Neural crest cell (in vitro differentiated cells): ENCODE measurements around the gene TBXAS1. TPM values are rescaled to one million over a fixed set of nuclear protein-coding genes. Genes with fewer than 3 reads are reported as not detected.

Experiments used
- DNase-seq: peaks from one replicate; pipeline ENCODE4 v3.0.0; 2021; ENCODE audit warnings: low read depth, mixed read lengths, low spot score
- H3K27ac Mint-ChIP-seq: one replicate; pipeline ENCODE4 v1.8.0; 2021; ENCODE audit warnings: mild to moderate bottlenecking, mixed read lengths; ENCODE audit not compliant: unreplicated experiment
- H3K27me3 Mint-ChIP-seq: 2 replicates; pipeline ENCODE4 v1.8.0; 2021; ENCODE audit warnings: low read depth, mild to moderate bottlenecking, mixed read lengths
- H3K36me3 Mint-ChIP-seq: 2 replicates; pipeline ENCODE4 v1.8.0; 2021; ENCODE audit warnings: low read depth, mild to moderate bottlenecking, mixed read lengths
- H3K4me1 Mint-ChIP-seq: 2 replicates; pipeline ENCODE4 v1.8.0; 2021; ENCODE audit warnings: mixed read lengths
- H3K4me3 Mint-ChIP-seq: one replicate; pipeline ENCODE4 v1.8.0; 2021; ENCODE audit warnings: mild to moderate bottlenecking, mixed read lengths
- H3K9me3 Mint-ChIP-seq: 2 replicates; pipeline ENCODE4 v1.8.0; 2021; ENCODE audit warnings: mixed read lengths
- total RNA-seq: library from RNA; stranded (reverse); gene quantifications from 2 replicates; pipeline ENCODE4 v1.2.1, GENCODE V29; 2021
- TF ChIP-seq, protein P1 (sequence below): fragments of 200-600 bp; sonication (generic); conservative IDR thresholded peaks from 2 replicates; pipeline ENCODE4 v1.5.0; 2021; ENCODE audit warnings: antibody characterized with exemption, mild to moderate bottlenecking

TBXAS1 gene
- total RNA-seq, 1 donor from 2014 or later, result 5.7 TPM

DNA sequence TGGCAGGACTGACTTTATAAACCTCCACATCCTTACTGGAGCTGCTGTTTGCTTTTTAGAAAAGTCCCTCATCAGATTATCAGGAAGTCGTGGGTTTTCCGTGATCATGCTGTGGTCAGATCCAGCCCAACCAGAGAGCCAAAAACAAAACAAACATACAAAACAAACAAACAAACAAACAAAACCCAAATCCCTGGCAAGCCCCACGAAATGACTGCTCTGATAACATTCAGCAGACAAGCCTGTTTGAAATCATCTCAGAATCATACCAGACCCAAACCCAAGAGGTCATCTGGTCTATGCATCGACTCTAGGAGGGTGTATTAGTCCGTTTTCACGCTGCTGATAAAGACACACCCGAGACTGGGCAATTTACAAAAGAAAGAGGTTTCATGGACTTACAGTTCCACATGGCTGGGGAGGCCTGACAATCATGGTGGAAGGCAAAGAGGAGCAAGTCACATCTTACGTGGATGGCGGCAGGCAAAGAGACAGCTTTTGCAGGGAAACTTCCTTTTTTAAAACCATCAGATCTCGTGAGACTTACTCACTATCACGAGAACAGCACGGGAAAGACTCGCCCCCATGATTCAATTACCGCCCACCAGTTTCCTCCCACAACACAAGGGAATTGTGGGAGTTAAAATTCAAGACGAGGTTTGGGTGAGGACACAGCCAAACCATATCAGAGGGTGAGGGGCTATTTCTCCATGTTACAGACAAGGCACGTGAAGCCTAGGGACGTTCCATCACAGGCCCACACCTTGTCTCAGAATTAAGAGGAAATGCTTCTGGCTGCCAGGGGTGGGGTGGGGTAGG is 148.0 kb downstream of the TBXAS1 start:
- no peaks in the 10 kb centered on the region for H3K27me3 Mint-ChIP-seq
- H3K27ac Mint-ChIP-seq, result no peak overlapping the region
- no peak overlapping the region for H3K4me3 Mint-ChIP-seq
- no peaks in the 10 kb centered on the region for H3K9me3 Mint-ChIP-seq
- H3K36me3 Mint-ChIP-seq, result no peaks in the 10 kb centered on the region
- TF ChIP-seq, protein P1, sequence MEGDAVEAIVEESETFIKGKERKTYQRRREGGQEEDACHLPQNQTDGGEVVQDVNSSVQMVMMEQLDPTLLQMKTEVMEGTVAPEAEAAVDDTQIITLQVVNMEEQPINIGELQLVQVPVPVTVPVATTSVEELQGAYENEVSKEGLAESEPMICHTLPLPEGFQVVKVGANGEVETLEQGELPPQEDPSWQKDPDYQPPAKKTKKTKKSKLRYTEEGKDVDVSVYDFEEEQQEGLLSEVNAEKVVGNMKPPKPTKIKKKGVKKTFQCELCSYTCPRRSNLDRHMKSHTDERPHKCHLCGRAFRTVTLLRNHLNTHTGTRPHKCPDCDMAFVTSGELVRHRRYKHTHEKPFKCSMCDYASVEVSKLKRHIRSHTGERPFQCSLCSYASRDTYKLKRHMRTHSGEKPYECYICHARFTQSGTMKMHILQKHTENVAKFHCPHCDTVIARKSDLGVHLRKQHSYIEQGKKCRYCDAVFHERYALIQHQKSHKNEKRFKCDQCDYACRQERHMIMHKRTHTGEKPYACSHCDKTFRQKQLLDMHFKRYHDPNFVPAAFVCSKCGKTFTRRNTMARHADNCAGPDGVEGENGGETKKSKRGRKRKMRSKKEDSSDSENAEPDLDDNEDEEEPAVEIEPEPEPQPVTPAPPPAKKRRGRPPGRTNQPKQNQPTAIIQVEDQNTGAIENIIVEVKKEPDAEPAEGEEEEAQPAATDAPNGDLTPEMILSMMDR, result no peak
- DNase-seq, result no peak
- peaks cover 17% of the 10 kb centered on the region for H3K4me1 Mint-ChIP-seq

DNA sequence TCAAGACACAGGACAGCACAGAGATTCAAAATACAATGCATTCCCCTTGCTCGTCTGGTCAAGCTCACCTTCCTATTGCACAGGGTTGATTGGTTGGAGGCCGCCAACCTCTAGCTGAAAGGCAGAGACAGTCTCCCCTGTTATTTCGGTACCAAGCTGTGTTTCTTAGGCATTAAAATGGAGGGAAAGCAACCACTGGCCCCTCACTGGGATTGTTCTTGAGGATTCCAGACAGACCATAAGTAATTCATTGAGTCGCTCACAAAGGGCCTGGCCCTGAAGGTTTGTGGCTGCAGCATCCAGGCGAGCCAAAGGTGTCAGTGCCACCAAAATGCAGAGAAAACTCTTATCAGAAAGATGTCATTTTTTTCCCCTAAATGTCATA is 152.4 kb downstream of the TBXAS1 start:
- H3K27me3 Mint-ChIP-seq, result peaks cover 4% of the 10 kb centered on the region
- H3K27ac Mint-ChIP-seq, result no peak overlapping the region
- TF ChIP-seq, protein P1, result no peak
- peaks cover 4% of the 10 kb centered on the region for H3K4me1 Mint-ChIP-seq
- no peaks in the 10 kb centered on the region for H3K36me3 Mint-ChIP-seq
- H3K9me3 Mint-ChIP-seq, result no peaks in the 10 kb centered on the region
- H3K4me3 Mint-ChIP-seq, result no peak overlapping the region
- DNase-seq, result no peak

DNA sequence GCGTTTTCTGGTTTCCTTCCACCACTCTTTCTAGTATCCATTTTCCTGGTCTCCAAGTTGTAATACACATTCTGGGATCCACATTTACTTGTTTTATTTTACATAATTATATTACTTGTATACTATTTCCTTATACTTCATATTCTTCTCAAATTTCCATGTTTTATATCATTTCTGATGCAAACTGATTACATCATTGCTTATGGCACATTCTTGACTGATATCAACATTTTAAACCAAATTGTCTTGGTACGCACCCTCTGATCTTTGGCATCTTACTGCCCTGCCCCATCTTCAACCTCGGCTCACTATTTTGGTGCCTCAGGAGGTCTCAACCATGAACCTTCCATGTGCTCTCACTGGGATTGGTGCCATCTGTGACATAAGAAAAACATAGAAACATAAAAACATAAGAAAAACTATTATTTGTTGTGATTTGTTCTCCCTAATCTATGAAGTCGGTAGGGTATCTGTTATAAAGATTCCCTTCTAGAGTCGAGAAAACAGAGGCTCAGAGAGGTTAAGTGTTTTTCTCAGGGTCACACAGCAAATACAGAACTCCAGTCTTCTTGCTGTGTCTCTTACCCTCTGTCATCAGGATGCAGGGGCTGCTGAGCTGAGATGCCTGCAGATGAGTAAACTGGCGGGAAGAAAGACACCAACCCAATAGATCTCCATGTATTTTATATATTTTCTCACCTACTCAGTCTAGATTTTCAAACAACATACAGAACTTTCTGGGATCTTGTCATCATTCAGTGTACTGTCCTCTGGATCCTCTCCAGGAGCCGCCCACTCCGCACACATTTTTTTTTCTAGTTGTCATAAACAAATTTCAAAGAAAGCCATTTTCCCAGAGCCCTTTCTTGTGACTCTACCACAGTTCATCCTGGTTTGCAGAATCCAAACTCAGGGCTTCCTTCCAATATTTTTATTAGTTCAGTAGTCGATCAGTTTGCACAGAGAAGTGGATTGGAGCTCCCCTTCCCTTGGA is 154.2 kb downstream of the TBXAS1 start:
- Mint-ChIP-seq H3K9me3 (no peaks in the 10 kb centered on the region), H3K27me3 (peaks cover 4% of the 10 kb centered on the region), H3K4me1 (peaks cover 4% of the 10 kb centered on the region), H3K36me3 (no peaks in the 10 kb centered on the region), H3K4me3 (no peak overlapping the region), H3K27ac (no peak overlapping the region)
- TF ChIP-seq, protein P1, result no peak
- DNase-seq, result no peak

DNA sequence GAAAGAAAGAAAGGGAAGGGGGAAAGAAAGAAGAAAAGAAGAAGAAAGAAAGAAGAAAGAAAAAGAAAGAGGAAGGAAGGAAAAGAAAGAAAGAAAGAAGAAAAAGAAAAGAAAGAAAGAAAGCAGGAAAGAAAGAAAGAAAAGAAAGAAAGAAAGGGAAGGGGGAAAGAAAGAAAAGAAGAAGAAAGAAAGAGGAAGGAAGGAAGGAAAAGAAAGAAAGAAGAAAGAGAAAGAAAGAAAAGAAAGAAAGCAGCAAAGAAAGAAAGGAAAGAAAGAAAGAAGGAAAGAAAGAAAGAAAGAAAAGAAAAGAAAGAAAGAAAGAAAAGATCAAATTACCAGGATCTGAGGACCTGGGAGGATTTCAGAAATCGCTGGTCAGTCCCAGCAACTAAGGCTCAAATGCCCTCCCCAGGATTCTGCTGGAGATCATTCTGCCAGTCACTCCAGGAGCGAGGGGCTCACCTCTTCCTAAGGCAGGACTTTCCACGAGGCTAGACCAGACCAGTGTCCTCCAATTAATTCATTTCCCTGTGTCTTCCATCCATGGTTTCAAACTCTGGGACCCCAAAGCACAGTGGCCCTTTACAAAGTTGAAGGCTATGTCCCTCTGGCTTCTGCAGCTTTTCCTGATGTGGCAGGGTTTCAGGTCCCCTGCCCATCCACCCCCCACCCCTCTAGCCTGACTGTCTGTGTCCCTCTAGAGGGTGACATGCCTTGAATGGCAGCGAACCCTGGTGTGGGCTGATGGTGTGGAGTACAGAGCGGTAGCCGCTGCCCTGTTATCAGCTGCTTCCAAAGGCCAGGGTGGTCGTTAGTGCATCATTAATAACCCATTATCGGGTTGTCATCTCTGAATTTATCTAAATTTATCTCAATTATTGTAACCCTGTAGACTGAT is 155.8 kb downstream of the TBXAS1 start:
- Mint-ChIP-seq H3K4me3 (no peak overlapping the region), H3K36me3 (no peaks in the 10 kb centered on the region), H3K27me3 (peaks cover 4% of the 10 kb centered on the region), H3K9me3 (no peaks in the 10 kb centered on the region), H3K4me1 (peaks cover 4% of the 10 kb centered on the region), H3K27ac (no peak overlapping the region)
- no peak for DNase-seq
- TF ChIP-seq, protein P1, result no peak

DNA sequence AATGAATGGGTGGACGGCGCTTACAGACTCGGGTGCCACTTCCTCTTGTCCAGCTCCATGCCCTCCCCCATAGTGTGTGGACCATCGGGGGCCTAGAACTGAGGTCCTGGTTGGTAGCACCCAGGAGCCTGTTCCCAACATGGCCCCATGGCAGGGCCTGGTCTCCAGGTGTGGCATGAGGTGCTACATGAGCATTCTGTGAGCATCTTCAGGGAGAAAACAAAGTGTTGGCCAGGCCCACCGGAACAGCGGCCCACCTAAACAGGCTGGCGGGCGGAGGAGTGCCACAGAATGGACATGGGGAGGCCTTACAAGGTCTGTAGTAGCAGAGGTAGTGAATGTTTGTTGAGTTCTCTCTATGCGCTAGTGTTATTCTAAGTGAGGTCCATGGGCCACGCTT is 156.7 kb downstream of the TBXAS1 start:
- Mint-ChIP-seq H3K4me3 (no peak overlapping the region), H3K9me3 (no peaks in the 10 kb centered on the region), H3K27me3 (peaks cover 4% of the 10 kb centered on the region), H3K4me1 (peaks cover 4% of the 10 kb centered on the region), H3K36me3 (no peaks in the 10 kb centered on the region), H3K27ac (no peak overlapping the region)
- no peak for DNase-seq
- TF ChIP-seq, protein P1, result no peak
